IPS DF 19.7 (cell line): ENCODE measurements around the gene FHOD3.

Experiments used
- DNase-seq: peaks from one replicate; pipeline ENCODE4 v3.0.0-alpha.2; 2013; ENCODE audit warnings: low read depth, low spot score

Gene FHOD3

GRCh38 chr18:36408606-36409005, 111.1 kb downstream of the FHOD3 start:
- no peak for DNase-seq

GRCh38 chr18:36409779-36410178, 112.3 kb downstream of the FHOD3 start:
- no peak for DNase-seq

- no peak for DNase-seq
These were observed 112.8 kb downstream of the FHOD3 start for GRCh38 chr18:36410346-36410745.

- peak; percentile 42 for DNase-seq
These were observed 114.2 kb downstream of the FHOD3 start for GRCh38 chr18:36411745-36412168.

DNA sequence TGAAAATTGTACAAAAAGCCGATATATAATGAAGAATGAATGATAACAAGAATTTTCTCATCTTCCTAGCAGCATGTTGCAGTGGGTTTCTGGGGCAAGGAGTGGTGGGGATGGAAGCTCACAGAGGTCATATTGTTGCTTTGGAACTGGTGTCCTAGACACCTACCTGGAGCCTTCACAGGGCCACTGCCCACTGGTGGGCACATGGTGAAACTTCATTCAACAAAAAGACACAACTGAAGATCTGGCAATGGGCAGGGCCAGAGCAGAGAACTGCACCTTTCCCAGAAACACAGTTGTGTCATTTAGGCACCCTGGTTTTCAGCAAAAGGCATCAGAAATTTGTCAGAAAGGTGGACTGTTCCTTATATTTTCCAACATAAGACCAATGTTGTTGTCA, 115.3 kb downstream of the FHOD3 start:
- DNase-seq: peak; percentile 33

- no peak for DNase-seq
These were observed 117.7 kb downstream of the FHOD3 start for GRCh38 chr18:36415171-36415570.

- no peak for DNase-seq
These were observed 118.1 kb downstream of the FHOD3 start for GRCh38 chr18:36415625-36416024.

DNA sequence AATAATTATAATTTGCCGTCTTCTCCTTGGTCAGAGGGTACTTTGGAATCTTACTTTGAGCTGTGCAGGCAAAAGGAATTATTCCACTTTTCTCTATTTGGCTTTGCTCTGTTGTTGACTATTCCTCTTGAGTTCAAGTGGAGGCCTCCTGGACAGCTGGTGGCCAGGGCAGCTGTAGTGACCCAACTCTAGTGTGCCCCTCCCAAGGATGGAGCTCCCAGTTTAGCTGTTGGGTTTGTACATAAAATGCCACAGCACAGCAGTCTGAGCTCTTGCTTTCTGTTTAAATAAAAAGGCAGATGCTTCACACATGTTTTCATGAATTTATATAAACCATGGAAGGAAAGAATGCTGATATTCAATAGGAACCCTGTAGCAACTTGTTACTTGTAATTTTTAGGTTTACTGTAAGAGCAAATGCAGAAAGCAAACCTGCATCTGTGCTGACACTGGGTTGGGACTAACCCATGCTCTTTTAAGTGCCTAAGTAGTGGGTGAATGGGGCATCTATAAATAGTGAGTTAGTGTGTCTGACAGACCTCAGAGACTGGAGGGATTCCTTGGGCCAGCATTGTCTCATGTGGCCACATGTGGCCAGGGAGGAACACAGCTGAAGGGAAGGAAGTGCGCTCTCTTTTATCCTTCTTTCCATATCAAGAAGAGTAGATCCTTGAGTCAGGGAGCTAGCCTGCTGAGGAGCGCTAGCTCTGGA, 121.8 kb downstream of the FHOD3 start:
- no peak for DNase-seq

- DNase-seq: no peak
These were observed 122.5 kb downstream of the FHOD3 start for GRCh38 chr18:36419900-36420531.

DNA sequence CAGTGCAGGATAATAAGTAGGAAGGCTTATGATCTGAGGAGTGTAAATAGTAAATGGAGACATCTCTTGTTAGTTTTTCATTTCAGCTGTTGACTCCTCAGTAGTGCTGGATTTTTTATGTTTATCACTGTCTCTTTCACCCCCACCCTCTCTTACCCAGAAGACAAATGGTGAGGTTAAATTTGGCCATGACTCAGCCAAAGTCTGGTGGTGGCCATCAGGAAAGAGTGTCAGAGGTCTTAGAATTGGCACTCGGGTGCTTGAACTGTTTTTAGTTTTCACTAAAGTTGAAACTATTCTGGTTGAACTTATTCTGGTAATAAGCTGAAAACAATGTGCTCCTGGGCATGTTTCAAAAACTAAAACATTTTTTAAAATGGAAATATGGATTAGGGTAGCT, 123.3 kb downstream of the FHOD3 start:
- no peak for DNase-seq

GRCh38 chr18:36424741-36425142, 127.2 kb downstream of the FHOD3 start:
- no peak for DNase-seq

GRCh38 chr18:36427369-36427768, 129.9 kb downstream of the FHOD3 start:
- DNase-seq: no peak

GRCh38 chr18:36427831-36428230, 130.3 kb downstream of the FHOD3 start:
- no peak for DNase-seq

GRCh38 chr18:36428431-36429029, 131.0 kb downstream of the FHOD3 start:
- no peak for DNase-seq

DNA sequence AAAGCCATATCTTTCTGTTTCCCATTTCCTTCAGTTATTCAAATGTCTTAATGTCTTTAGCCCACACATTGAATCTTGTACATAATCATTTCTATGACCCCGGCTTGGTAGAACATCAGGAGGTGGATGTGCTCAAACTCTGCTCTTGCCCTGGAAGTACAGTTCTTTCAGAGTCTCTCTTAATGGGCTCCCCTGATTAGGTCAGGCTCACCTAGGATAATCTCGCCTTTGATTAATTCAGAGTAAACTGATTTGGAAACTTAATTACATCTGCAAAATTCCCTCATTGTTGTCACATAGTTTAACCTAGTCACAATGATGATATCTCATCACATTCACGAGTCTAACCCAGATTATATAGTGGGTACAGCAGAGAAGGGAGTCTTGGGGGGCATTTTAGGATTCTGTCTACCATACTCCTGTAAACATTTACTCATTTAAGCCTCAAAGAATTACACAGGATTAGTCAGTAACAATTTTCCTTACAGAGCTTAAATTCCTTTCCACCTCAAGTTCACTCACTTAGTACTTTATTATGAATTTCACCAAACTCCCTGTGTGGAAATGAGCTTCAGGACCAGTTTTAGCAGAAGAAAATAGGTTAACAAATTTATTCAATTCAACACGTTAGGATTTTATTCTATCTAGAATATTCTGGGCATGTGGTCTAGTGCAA, 135.5 kb downstream of the FHOD3 start:
- DNase-seq: no peak

DNA sequence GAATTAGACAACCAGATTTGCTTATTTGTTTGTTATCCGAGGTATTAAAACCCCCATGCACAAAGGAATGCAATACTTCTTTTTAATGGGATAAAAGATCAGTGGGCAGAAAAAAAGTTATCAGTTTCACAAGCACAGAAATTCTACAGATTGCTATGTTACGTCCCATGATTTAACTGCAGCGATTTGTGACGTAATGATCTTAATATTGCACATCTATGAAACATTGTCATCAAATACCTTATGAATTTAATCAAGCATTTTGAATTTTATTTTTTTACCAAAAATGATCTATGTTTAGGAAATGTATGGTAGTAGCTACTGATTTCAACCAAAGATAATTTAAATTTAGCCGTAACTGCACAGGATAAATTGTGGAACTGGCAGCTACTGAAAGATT, 138.9 kb downstream of the FHOD3 start:
- no peak for DNase-seq

- no peak for DNase-seq
These were observed 143.1 kb downstream of the FHOD3 start for GRCh38 chr18:36440614-36441013.

- no peak for DNase-seq
These were observed 144.1 kb downstream of the FHOD3 start for GRCh38 chr18:36441426-36442240.

GRCh38 chr18:36442717-36443116, 145.2 kb downstream of the FHOD3 start:
- no peak for DNase-seq

DNA sequence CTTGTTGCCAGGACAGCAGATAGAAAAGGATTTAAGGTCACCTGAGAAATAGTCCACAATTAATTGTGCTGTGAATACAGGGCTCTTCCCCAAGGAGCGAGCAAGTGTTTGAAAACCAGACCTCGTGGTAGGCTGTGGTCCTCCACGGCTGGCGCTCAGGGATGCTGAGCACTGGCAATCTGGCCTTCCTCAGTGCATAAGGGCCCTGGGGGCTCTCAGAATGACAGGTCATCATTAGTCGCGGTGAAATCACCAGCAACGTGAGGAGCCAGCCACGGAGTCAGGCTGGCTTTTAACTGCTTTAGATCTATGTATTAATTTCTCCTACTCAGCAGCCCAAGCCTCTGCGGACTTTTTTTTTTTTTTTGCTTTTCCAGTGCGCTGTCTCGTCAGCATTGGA, 148.5 kb downstream of the FHOD3 start:
- DNase-seq: no peak
